Right kidney (tissue), 1 donor: ENCODE data around the gene ADCYAP1R1.

ENCODE experiments used
- DNase-seq: peaks from one replicate; pipeline ENCODE4 v3.0.0-alpha.2; 2016

The ADCYAP1R1 gene

GRCh38 chr7:31087351-31087750 is 35.2 kb downstream of the ADCYAP1R1 start:
- no peak for DNase-seq

DNA sequence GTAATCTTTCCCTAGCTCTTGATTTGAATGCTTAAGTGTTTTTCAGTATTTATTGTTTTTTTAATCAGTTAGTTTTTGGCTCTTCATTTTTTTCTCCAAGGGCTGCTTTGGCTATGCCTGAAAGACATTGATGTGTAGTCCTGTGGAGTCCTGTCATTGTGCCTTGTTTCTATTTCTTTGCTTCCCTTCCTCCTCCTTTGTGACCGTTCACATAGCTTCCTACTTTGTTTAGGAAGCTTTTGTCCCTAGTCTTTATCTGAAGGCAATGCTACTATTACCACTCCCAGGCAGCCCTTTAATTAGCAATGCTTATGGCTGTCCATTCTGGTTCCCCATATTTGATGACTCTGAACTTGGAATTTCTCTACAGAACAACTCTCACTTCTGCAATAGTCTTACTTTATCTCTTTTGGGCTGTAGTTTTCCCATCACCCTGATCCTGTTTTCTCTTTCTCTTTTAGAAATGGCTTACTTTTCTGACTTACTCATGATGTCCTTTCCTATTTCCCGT is 39.9 kb downstream of the ADCYAP1R1 start:
- DNase-seq = no peak

GRCh38 chr7:31092606-31093005 is 40.5 kb downstream of the ADCYAP1R1 start:
- no peak for DNase-seq

DNA sequence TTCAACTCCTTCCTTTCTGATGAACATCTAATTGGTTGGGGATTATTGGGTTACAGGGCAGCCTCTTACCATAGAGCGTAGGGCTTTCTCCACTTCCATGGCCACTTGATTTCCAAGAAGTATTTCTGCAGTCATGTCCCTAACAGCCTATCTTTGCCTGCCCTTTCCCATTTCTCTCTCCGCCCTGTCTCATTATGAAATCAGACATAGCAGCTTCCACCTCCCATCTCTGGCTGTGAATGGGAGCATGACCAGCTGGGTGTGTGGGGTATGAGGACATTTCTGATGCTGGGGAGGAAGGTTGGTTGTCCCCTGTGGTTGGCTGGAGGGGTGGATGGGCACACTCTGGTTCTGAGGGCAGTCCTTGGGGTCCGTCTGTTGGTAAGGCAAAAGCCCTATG is 41.2 kb downstream of the ADCYAP1R1 start:
- DNase-seq = no peak

DNA sequence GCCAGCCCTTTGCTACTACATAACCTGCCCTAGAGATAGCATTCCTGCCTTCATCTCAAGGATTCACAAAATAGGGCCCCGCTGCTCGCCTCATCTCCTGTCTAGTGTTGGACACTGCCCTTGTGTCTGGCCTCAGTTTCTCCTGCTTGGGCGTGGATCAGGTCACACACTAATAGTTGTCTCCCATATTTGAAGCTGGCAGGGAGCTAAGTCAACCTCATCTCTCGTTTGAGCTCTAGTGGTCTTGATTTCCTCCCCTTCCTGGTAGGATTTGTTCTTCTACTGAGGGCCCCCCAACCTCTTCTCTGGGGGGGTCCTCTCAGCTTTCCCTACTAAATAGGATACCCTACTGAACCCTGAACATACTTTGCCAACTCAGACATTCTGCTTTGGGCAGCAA is 42.2 kb downstream of the ADCYAP1R1 start:
- DNase-seq = no peak

DNA sequence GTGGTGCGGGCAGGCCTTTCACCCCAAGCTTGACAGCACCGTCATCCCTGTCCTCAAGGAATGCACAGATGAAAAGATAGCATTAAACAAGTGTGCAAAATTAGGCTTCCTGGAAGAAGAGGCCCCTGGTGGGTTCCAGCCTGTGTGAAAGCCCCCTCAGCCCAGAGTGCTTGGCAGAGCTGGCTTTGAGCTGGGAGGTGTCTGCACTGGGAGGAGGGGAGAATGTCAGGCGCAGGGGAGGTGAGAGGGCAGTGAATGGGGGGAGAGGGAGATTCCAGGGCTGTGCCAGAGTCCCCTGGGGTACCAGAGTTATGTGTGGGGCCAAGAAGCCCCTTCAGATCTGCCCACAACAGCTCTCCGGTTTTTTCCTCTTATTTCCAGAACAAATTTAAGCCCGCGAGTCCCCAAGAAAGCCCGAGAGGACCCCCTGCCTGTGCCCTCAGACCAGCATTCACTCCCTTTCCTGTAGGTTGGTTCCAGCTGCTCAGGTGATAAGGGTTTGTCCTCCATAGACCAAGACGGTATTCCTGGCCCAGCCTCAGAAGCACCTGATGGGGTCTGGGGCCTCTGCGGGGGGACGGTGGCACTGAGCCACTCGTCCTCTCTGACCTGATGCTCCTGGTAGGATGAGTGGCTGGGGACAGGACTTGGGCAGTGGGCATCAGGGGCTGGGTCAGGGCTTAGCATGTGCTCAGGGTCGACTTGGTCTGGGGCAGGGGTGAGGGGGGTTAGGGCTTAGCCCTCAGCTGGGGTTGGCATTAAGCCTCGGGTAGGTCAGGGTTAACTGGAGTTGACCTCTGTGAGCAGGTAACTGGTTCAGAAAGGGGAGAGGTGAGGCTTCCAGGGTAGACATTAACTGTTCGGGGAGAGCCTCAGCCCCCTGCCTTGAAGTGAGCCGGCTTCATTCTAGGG is 43.4 kb downstream of the ADCYAP1R1 start:
- DNase-seq = no peak

- no peak for DNase-seq
Observed at GRCh38 chr7:31096198-31096876, 44.2 kb downstream of the ADCYAP1R1 start.

- no peak for DNase-seq
Observed at GRCh38 chr7:31096877-31097258, 44.8 kb downstream of the ADCYAP1R1 start.

GRCh38 chr7:31098642-31099360 is 46.7 kb downstream of the ADCYAP1R1 start:
- DNase-seq = no peak

- DNase-seq = no peak
Observed at GRCh38 chr7:31099451-31100444, 47.6 kb downstream of the ADCYAP1R1 start.

DNA sequence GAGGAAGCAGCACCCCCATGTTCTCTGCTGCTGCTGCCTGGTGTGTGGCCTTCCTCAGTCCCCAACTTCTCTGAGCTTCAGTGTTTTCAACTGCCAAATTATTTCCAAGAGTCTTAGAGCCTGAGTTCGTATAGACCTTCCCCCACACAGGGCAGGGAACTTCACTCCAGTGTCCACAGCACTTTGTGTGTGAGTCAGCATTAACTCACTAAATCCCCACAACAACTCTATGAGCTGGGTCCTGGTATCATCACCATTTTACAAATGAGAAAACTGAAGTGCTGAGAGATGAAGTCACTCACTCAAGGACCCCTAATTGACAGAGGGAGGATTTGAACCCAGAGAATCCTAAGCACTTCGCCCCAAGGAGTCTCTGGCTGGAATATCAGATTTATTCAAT is 48.3 kb downstream of the ADCYAP1R1 start:
- no peak for DNase-seq

DNA sequence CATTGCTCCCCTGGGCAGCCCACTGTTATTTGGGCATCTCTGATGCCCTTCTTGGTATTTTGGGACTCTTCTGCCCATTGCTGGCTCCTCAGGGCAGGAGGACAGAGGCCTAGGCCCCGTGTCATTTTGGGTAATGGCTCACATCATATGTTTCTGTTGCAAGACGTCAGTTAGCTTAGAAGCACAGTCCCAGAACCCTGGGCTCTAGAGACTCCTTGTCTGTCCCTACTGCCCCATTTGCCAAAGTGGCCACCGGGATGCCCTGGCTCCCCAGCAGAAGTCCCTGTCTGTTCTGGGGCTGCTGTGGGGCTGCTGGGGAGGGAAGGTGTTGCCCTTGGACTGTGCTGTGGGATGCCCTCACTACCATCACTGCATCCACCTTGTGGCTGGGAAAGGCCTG is 48.8 kb downstream of the ADCYAP1R1 start:
- DNase-seq = no peak

DNA sequence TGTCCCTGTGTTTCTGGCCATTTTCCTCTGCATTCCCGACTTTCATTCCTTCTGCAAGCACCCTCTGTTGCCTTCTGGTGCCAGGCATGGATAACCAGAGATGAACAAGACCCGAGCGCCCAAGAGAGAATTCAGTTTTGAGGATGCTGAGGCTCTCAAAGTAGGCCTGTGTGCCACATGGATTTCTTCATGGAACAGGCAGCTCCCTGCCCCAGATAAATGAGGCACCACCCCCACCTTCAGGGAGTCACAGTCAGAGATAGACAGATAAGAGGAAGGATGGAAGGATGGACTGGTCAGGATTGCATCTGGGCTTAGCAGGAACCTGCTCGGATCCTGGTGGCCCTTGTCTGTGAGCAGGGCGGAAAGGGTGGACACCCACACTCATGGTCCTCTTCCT is 49.4 kb downstream of the ADCYAP1R1 start:
- no peak for DNase-seq

DNA sequence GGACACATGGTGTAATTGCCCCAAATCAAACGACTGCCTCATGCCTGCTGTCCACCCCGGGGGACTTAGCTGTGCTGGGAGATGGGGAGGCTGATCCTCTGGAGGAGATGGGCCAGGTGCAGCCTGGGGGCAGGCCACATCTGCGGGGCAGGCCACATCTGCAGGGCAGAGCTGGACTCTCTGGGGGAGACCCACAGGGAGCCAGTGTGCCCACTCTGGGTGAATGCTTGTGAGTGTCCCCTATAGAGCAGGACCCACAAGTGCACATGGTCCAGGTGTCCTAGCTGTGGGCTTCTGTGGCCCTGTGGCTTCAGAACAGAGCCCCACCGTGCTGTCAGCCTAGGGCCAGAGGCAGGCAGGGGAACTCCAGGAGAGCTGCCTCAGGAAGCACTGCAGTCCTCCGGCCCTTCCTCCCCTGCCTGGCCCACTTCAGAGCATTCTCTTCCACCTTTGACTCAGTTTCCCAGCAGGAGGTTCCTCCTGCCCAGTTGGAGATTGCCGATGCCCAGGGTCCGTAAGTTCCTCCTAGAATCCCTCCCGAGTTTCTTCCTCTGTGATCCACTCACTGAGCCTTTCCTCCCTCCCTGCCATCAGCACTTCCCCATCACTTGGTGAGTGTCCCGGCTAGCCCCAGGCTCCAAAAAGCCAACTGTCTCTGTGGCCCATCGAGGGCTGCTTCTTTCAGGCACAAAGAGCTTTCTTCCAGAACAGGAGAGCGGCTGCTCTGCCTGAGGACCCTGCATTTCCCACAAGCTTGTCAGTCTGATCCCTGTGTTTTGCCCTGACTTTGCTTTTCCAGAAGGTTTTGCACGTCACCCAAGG is 50.3 kb downstream of the ADCYAP1R1 start:
- no peak for DNase-seq

GRCh38 chr7:31102973-31103850 is 51.1 kb downstream of the ADCYAP1R1 start:
- DNase-seq = no peak

DNA sequence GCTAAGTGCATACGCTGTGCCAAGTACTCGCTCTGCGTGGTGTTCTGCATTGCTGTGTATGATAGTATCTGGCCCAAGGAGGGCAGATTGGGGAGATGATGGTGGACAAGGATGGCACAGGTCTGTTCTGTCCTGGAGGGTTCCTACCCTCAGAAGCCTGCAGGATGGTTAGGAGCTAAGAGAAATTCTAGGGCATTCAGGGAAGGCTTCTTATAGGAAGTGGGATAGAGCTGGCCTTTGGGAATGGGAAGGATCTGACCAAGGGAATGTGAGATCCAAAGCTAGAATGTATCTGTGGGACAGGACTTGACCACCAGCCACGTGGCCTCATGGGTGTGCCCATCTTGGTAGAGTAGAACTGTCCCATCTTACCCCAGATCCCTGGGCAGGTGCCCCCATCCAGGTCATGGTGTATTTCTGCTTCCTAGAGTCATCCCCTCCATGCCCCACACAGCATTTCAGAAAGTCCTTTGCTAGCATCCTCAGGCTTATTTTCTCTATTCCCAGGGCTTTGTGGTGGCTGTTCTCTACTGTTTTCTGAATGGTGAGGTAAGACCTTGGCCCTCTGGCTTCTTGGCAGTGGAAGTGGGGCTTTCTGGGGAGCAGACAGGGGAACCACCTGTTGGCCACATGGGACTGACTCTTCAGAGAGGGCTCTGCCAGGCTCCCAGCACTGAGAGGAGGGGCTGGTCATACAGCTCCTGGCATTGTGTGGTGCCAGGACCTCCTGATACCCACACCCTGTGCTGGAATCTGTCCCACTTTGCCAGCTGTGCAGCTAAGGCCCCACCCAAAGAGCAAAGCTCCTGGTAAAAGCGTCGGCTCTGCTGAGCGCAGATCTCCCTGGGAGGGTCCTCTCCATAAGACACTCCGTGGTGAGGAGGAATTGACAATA is 52.5 kb downstream of the ADCYAP1R1 start:
- no peak for DNase-seq

DNA sequence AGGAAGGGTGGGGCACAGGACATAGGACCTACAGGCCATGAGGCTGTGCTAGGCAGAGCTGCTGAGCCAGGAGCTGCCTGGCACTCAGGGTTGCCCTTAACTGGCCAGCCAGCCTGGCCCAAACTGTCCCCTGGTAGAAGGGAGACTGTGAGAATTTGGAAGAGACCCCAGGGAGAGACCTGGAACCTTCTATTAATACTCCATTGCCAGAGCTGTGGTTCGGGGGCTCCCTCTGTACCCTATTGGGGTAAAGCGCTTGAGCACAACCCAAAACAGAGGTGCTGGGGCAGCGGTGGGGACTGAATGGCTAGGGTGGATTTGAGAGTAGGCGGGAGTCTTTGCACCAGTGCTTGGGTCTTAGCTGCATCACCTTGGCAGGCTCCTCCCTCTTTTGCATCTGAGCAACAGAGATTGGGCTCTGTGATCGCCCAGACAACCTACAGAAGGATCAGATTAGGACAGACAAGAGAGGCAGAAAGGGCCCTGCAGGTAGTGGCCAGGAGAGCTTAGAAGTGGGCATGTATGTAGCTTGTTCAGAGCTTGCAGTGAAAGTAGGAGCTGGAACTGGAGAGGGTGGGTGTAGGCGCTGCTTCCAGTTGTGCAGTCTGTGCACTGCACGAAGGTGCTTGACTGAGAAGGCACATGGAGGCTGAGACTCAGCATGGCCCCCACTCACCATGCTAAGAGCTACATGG is 53.3 kb downstream of the ADCYAP1R1 start:
- DNase-seq = no peak
